H7 (cell line): ENCODE measurements around the gene SH3BP4. TPM values are rescaled to one million over a fixed set of nuclear protein-coding genes. Genes with fewer than 3 reads are reported as not detected.

ENCODE experiments used
- DNase-seq: peaks from one replicate; pipeline ENCODE4 v3.0.0; 2012
- H3K27me3 ChIP-seq: 2 replicates; pipeline ENCODE4 v1.6.0; 2011; ENCODE audit warnings: mild to moderate bottlenecking, low read length; ENCODE audit not compliant: control insufficient read depth, insufficient read depth
- H3K36me3 ChIP-seq: replicated peaks from 2 replicates; pipeline ENCODE4 v1.5.1; 2011; ENCODE audit warnings: low read length; ENCODE audit not compliant: control insufficient read depth, insufficient read depth
- H3K4me3 ChIP-seq: 2 replicates; pipeline ENCODE4 v1.5.1; 2011; ENCODE audit warnings: low read depth, mild to moderate bottlenecking, control low read depth, low read length, moderate library complexity; ENCODE audit not compliant: insufficient read depth
- total RNA-seq: library from RNA; depleted of rRNA; stranded (reverse); fragments of >200 nt; shearing (Covaris generic); gene quantifications from 2 replicates; pipeline ENCODE4 v1.2.3, GENCODE V29; 2014

The SH3BP4 gene
- total RNA-seq, 1 experiment from 2014 or later, result 61.4 TPM

- no peaks in the 10 kb centered on the region for H3K36me3 ChIP-seq
- no peaks in the 10 kb centered on the region for H3K27me3 ChIP-seq
- DNase-seq, result no peak
- no peak overlapping the region for H3K4me3 ChIP-seq
Measured at GRCh38 chr2:235083822-235084221, 132.0 kb downstream of the SH3BP4 start.

- Histone ChIP-seq H3K36me3 (no peaks in the 10 kb centered on the region), H3K4me3 (no peak overlapping the region), H3K27me3 (no peaks in the 10 kb centered on the region)
- no peak for DNase-seq
Measured at GRCh38 chr2:235084424-235084823, 132.6 kb downstream of the SH3BP4 start.

GRCh38 chr2:235085476-235085875 is 133.7 kb downstream of the SH3BP4 start:
- H3K36me3 ChIP-seq, result no peaks in the 10 kb centered on the region
- DNase-seq, result no peak
- no peak overlapping the region for H3K4me3 ChIP-seq
- H3K27me3 ChIP-seq, result no peaks in the 10 kb centered on the region

- Histone ChIP-seq H3K36me3 (no peaks in the 10 kb centered on the region), H3K27me3 (no peaks in the 10 kb centered on the region), H3K4me3 (no peak overlapping the region)
- DNase-seq, result no peak
Measured at GRCh38 chr2:235086481-235087184, 134.8 kb downstream of the SH3BP4 start.

GRCh38 chr2:235087832-235088495 is 136.1 kb downstream of the SH3BP4 start:
- H3K27me3 ChIP-seq, result no peaks in the 10 kb centered on the region
- no peaks in the 10 kb centered on the region for H3K36me3 ChIP-seq
- DNase-seq, result peak; percentile 48
- H3K4me3 ChIP-seq, result no peak overlapping the region

- H3K27me3 ChIP-seq, result no peaks in the 10 kb centered on the region
- H3K36me3 ChIP-seq, result no peaks in the 10 kb centered on the region
- H3K4me3 ChIP-seq, result no peak overlapping the region
- DNase-seq, result no peak
Measured at GRCh38 chr2:235088496-235088921, 136.7 kb downstream of the SH3BP4 start.

- no peak overlapping the region for H3K4me3 ChIP-seq
- no peaks in the 10 kb centered on the region for H3K36me3 ChIP-seq
- no peaks in the 10 kb centered on the region for H3K27me3 ChIP-seq
- DNase-seq, result no peak
Measured at GRCh38 chr2:235091421-235091820, 139.6 kb downstream of the SH3BP4 start.

- H3K4me3 ChIP-seq, result no peak overlapping the region
Measured at GRCh38 chr2:235091983-235092382, 140.2 kb downstream of the SH3BP4 start.

GRCh38 chr2:235092433-235093223 is 140.8 kb downstream of the SH3BP4 start:
- no peak for DNase-seq
- no peaks in the 10 kb centered on the region for H3K27me3 ChIP-seq
- H3K36me3 ChIP-seq, result no peaks in the 10 kb centered on the region
- H3K4me3 ChIP-seq, result no peak overlapping the region

More at GRCh38 chr2:235091983-235092382, 140.2 kb downstream of the SH3BP4 start:
- Histone ChIP-seq H3K36me3 (no peaks in the 10 kb centered on the region), H3K27me3 (no peaks in the 10 kb centered on the region)
- DNase-seq, result no peak

- no peaks in the 10 kb centered on the region for H3K27me3 ChIP-seq
- no peak for DNase-seq
- no peak overlapping the region for H3K4me3 ChIP-seq
- H3K36me3 ChIP-seq, result no peaks in the 10 kb centered on the region
Measured at GRCh38 chr2:235094457-235094856, 142.6 kb downstream of the SH3BP4 start.

GRCh38 chr2:235095569-235095968 is 143.8 kb downstream of the SH3BP4 start:
- Histone ChIP-seq H3K4me3 (no peak overlapping the region), H3K36me3 (no peaks in the 10 kb centered on the region), H3K27me3 (no peaks in the 10 kb centered on the region)
- no peak for DNase-seq

- Histone ChIP-seq H3K4me3 (no peak overlapping the region), H3K27me3 (no peaks in the 10 kb centered on the region), H3K36me3 (no peaks in the 10 kb centered on the region)
- no peak for DNase-seq
Measured at GRCh38 chr2:235096447-235096846, 144.6 kb downstream of the SH3BP4 start.

- DNase-seq, result no peak
- Histone ChIP-seq H3K27me3 (no peaks in the 10 kb centered on the region), H3K4me3 (no peak overlapping the region), H3K36me3 (no peaks in the 10 kb centered on the region)
Measured at GRCh38 chr2:235097196-235097595, 145.4 kb downstream of the SH3BP4 start.

- Histone ChIP-seq H3K27me3 (no peaks in the 10 kb centered on the region), H3K36me3 (no peaks in the 10 kb centered on the region), H3K4me3 (no peak overlapping the region)
- DNase-seq, result no peak
Measured at GRCh38 chr2:235098269-235098668, 146.5 kb downstream of the SH3BP4 start.
